Activated naive CD8-positive, alpha-beta T cell treated with anti-CD3 and anti-CD28 coated beads for 36 hours (primary cell): ENCODE data around the gene FMNL1. TPM values are rescaled to one million over a fixed set of nuclear protein-coding genes. Genes with fewer than 3 reads are reported as not detected.

Source experiments
- DNase-seq: peaks from one replicate; pipeline ENCODE4 v3.0.0; 2021
- H3K27ac Mint-ChIP-seq: one replicate; pipeline ENCODE4 v1.8.0; 2022; ENCODE audit warnings: mild to moderate bottlenecking, moderate library complexity, mixed read lengths
- H3K27me3 Mint-ChIP-seq: one replicate; pipeline ENCODE4 v1.8.0; 2022; ENCODE audit warnings: mild to moderate bottlenecking, mixed read lengths
- H3K36me3 Mint-ChIP-seq: one replicate; pipeline ENCODE4 v1.8.0; 2021; ENCODE audit warnings: mild to moderate bottlenecking, mixed read lengths
- H3K4me1 Mint-ChIP-seq: one replicate; pipeline ENCODE4 v1.8.0; 2021; ENCODE audit warnings: mixed read lengths
- H3K4me3 Mint-ChIP-seq: one replicate; pipeline ENCODE4 v1.8.0; 2022; ENCODE audit warnings: mild to moderate bottlenecking, moderate library complexity, mixed read lengths
- H3K9me3 Mint-ChIP-seq: one replicate; pipeline ENCODE4 v1.8.0; 2022; ENCODE audit warnings: mixed read lengths
- total RNA-seq, 2 experiments: library from RNA; stranded (reverse); gene quantifications; one replicate each; pipeline ENCODE4 v1.2.3, GENCODE V29; 2021

Gene FMNL1
- total RNA-seq, 2 experiments from 2014 or later = 215 to 219 TPM

DNA sequence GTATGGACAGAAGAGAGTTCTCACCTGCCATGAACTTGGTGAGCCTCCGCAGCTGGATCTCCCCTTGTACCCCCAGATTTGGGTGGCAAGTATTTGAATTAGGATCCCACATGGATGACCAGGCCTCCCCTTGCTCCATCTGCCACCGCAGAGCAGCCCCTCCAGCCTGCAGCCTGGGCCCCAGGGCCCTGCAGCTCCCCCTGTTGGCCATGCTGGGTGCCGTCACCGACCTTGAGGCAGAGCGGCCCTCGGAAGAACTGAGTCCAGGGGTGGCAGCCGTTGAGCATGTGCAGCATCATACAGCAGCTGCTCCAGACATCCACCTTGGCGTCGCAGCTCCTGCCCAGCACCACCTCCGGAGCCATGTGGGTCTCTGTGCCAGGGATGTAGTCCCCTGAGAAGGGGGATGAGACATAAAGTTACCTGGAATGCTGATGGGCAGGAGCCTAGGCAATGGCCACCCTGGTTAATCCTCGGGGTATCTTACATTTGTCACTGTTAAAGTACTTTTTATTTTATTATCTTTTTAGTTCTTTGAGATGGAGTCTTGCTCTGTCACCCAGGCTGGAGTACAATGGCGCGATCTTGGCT is 49.2 kb downstream of the FMNL1 start:
- peaks cover 19% of the 10 kb centered on the region for H3K36me3 Mint-ChIP-seq
- H3K27ac Mint-ChIP-seq = peak overlapping the region; percentile 78
- no peak overlapping the region for H3K4me3 Mint-ChIP-seq
- peak; percentile 70 for DNase-seq
- peaks cover 21% of the 10 kb centered on the region for H3K4me1 Mint-ChIP-seq
- no peaks in the 10 kb centered on the region for H3K27me3 Mint-ChIP-seq
- H3K9me3 Mint-ChIP-seq = no peaks in the 10 kb centered on the region

DNA sequence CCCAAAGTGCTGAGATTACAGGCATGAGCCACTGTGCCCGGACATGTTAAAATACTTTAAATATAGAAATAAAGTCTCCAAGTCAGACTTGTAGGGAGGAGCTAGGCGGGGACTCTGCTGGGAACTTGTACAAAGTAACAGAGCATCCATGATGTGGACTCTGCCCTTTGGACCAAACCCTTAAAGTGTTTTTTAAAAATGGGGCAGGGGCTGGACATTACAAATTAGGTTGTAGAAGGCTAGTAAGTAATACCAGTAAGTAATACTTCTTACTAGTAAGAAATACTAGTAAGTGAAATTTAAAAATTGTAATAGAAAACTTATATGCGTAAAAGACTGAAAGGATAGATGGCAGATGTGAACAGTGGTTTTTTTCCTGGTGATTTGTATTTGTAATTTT is 49.9 kb downstream of the FMNL1 start:
- Mint-ChIP-seq H3K4me3 (no peak overlapping the region), H3K36me3 (peaks cover 19% of the 10 kb centered on the region), H3K4me1 (peaks cover 21% of the 10 kb centered on the region), H3K27ac (no peak overlapping the region), H3K27me3 (no peaks in the 10 kb centered on the region), H3K9me3 (no peaks in the 10 kb centered on the region)
- no peak for DNase-seq

DNA sequence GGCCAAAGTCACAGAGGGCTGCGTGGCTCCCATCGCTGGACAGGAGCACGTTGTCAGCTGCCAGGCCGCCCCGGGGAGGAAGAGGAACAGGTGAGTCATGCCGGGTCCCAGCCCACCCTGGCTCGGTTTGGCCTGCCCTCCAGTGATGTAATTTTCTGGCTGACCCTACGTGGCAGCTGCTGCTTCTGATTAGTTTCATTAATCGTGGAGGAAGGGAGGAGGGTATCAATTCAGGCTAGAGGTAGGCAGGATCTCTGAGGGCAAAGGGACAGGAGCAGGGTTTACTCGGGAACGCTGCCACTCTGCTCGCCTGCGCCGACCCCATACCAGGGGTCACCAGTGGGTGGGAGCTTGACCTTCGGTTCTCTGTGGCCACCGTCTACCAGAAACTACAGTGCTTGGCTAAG is 51.9 kb downstream of the FMNL1 start:
- H3K27me3 Mint-ChIP-seq = no peaks in the 10 kb centered on the region
- H3K36me3 Mint-ChIP-seq = peaks cover 15% of the 10 kb centered on the region
- DNase-seq = no peak
- H3K9me3 Mint-ChIP-seq = no peaks in the 10 kb centered on the region
- peaks cover 23% of the 10 kb centered on the region for H3K4me1 Mint-ChIP-seq
- no peak overlapping the region for H3K27ac Mint-ChIP-seq
- H3K4me3 Mint-ChIP-seq = no peak overlapping the region

- no peak overlapping the region for H3K4me3 Mint-ChIP-seq
- no peak overlapping the region for H3K27ac Mint-ChIP-seq
- peaks cover 23% of the 10 kb centered on the region for H3K4me1 Mint-ChIP-seq
- H3K36me3 Mint-ChIP-seq = peaks cover 13% of the 10 kb centered on the region
- no peak for DNase-seq
- no peaks in the 10 kb centered on the region for H3K27me3 Mint-ChIP-seq
- H3K9me3 Mint-ChIP-seq = no peaks in the 10 kb centered on the region
These were observed 52.3 kb downstream of the FMNL1 start for GRCh38 chr17:45274033-45274432.

- peaks cover 7% of the 10 kb centered on the region for H3K4me1 Mint-ChIP-seq
- H3K36me3 Mint-ChIP-seq = no peaks in the 10 kb centered on the region
- DNase-seq = no peak
- H3K4me3 Mint-ChIP-seq = no peak overlapping the region
- no peaks in the 10 kb centered on the region for H3K9me3 Mint-ChIP-seq
- no peaks in the 10 kb centered on the region for H3K27me3 Mint-ChIP-seq
- H3K27ac Mint-ChIP-seq = no peak overlapping the region
These were observed 54.3 kb downstream of the FMNL1 start for GRCh38 chr17:45276031-45276430.

DNA sequence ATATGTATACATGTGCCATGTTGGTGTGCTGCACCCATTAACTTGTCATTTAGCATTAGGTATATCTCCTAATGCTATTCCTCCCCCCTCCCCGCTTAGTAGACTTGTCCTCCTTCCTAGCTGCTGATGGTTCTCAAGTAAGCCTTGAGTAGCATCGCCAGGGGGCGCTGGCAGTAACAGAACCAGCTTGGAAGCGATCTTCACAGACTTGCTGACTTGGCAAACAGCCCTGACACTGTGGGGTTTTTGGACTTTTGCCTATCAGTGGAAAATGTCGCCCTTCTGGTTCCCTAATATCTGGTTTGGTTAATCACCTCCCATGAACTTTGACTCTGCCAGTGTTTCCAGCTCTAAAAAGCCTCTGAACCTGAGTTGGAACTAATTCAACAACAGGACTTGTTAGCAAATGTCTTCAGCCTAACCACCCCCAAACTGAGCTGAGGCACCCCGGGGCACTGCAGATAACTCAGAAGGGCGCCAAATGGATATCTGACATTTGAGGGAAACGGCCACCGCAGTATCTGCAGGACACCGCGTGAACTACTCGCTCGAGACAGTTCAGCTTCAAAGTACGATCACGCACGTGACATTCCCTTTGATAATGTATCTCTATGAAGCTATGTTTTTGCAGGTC is 55.6 kb downstream of the FMNL1 start:
- Mint-ChIP-seq H3K27ac (peak overlapping the region; percentile 27), H3K4me3 (no peak overlapping the region), H3K27me3 (no peaks in the 10 kb centered on the region), H3K36me3 (peaks cover 1% of the 10 kb centered on the region), H3K9me3 (no peaks in the 10 kb centered on the region), H3K4me1 (peaks cover 6% of the 10 kb centered on the region)
- DNase-seq = peak; percentile 84

GRCh38 chr17:45277992-45278391 is 56.3 kb downstream of the FMNL1 start:
- Mint-ChIP-seq H3K9me3 (no peaks in the 10 kb centered on the region), H3K27me3 (no peaks in the 10 kb centered on the region), H3K4me3 (no peak overlapping the region), H3K36me3 (peaks cover 6% of the 10 kb centered on the region), H3K4me1 (peaks cover 7% of the 10 kb centered on the region), H3K27ac (no peak overlapping the region)
- DNase-seq = no peak

GRCh38 chr17:45279898-45280297 is 58.2 kb downstream of the FMNL1 start:
- Mint-ChIP-seq H3K9me3 (no peaks in the 10 kb centered on the region), H3K27ac (no peak overlapping the region), H3K4me1 (peaks cover 15% of the 10 kb centered on the region), H3K36me3 (peaks cover 12% of the 10 kb centered on the region), H3K4me3 (no peak overlapping the region), H3K27me3 (no peaks in the 10 kb centered on the region)
- DNase-seq = no peak

DNA sequence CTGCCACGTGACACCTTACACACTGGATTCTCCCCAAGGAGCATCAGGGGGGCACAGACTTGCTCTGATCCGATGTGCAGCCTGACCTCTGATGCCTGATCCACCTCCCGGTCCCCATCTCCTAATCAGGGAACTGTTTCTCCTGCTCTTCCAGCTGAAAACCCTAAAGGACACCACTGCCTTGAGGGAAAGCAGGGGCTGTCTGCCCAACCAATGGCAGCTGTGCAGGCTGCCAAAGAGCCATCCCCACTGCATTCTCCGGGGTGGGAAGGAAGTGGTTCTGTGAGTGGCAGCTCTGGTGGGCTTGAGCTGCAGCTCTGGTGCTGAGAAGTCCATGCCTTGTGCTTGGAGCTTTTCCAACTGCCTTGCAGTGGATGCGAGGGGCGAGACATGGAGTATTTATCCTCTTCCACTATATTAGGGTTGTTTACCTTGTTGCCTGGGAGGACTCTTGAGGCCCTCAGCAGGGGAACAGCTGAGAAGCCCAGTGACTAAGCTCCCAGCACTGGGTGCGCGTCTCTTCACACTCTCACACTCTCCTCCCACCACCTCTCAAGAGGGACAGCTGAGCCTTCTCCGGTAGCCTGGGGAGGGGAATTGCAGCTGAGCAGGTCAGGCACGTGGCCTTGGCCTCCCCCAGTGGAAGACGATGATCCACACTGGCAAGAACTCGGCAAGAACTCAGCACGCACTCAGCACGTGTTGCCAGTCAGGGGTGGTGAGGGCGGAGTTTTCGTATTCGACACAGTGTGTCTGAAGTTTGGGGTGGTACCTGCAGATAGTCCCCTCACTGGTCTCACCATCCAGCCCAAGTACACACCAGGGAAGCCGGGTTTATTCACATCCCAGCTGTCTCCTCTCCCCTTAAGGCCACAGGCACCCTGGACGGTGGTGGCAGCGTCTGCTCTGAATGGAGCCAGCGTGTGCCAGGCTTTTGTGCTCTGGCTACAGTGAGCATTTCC is 61.3 kb downstream of the FMNL1 start:
- Mint-ChIP-seq H3K4me1 (peaks cover 11% of the 10 kb centered on the region), H3K9me3 (no peaks in the 10 kb centered on the region), H3K27me3 (no peaks in the 10 kb centered on the region), H3K27ac (peak overlapping the region; percentile 29), H3K4me3 (no peak overlapping the region), H3K36me3 (peaks cover 19% of the 10 kb centered on the region)
- DNase-seq = no peak

DNA sequence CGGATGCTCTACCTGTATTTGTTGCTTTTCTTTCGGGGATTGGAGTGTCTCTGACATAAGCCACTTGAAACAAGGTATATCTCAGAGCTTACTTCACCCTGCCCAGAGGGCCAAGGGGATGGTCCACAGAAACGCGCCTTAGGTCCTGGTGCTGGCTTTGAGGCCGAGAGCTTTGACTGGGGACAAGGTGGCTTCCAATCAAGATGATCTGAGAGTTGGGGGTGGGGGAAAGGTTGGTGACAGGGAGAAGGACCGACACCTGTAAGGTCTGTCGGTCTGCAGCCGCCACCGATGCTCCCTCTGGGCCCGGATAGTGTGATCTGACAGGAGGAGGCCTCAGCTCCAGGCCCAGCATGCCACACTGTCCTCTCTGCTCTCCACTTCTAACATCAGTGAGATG is 62.0 kb downstream of the FMNL1 start:
- H3K9me3 Mint-ChIP-seq = no peaks in the 10 kb centered on the region
- no peak for DNase-seq
- peaks cover 21% of the 10 kb centered on the region for H3K36me3 Mint-ChIP-seq
- peak overlapping the region; percentile 63 for H3K27ac Mint-ChIP-seq
- no peaks in the 10 kb centered on the region for H3K27me3 Mint-ChIP-seq
- no peak overlapping the region for H3K4me3 Mint-ChIP-seq
- peaks cover 11% of the 10 kb centered on the region for H3K4me1 Mint-ChIP-seq

GRCh38 chr17:45284176-45285140 is 62.8 kb downstream of the FMNL1 start:
- no peaks in the 10 kb centered on the region for H3K9me3 Mint-ChIP-seq
- peak overlapping the region; percentile 63 for H3K27ac Mint-ChIP-seq
- peaks cover 24% of the 10 kb centered on the region for H3K36me3 Mint-ChIP-seq
- H3K4me1 Mint-ChIP-seq = peaks cover 11% of the 10 kb centered on the region
- peak; percentile 37 for DNase-seq
- no peak overlapping the region for H3K4me3 Mint-ChIP-seq
- H3K27me3 Mint-ChIP-seq = no peaks in the 10 kb centered on the region

- Mint-ChIP-seq H3K27me3 (no peaks in the 10 kb centered on the region), H3K4me3 (no peak overlapping the region), H3K36me3 (peaks cover 29% of the 10 kb centered on the region), H3K9me3 (no peaks in the 10 kb centered on the region), H3K27ac (no peak overlapping the region), H3K4me1 (peaks cover 16% of the 10 kb centered on the region)
- DNase-seq = no peak
These were observed 64.6 kb downstream of the FMNL1 start for GRCh38 chr17:45286286-45286685.

DNA sequence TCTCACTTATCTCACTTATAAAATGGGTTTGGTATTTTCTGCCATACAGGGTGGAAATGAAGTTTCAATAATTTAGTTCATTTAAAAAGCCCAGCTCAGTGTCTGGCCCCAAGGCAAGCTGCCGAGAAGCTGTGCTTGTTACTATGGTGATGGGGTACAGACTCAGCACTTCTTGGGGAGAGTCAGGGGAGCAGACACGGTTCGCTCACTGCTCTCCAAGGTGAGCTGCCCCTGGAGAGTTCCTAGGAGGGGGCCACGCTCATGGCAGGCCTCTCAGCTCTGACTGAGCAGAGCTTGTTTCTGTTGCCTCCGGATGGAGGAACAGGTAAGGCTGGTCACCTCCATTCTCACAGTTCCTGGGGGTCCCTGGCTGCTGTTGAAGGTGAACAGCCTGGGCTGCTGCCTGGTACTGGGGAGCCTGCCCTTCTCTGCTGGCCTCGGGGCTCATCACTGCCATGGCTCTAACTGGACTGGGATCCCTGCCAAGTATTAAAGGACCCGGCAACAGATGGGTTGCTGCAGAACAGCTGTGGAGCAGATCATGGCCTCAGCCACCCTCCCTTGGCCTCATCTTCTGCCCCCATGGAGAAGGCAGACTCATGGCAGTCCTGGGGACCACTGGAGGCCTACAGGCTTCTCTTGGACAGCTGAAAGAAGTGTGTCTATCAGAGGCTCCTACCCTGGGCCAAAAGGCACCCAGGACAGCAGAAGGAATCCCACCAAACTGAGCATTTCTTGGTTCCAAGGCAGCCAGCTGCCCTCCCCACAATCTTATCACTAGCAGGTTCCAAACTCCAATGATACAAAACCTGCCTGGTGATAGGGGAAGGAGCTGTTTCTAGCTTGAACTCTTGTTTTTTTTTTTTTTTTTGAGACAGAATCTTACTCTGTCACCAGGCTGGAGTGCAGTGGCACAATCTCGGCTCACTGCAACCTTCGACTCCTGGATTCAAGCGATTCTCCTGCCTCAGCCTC is 66.1 kb downstream of the FMNL1 start:
- Mint-ChIP-seq H3K36me3 (peaks cover 24% of the 10 kb centered on the region), H3K4me1 (peaks cover 24% of the 10 kb centered on the region), H3K4me3 (no peak overlapping the region), H3K27ac (no peak overlapping the region), H3K27me3 (no peaks in the 10 kb centered on the region), H3K9me3 (no peaks in the 10 kb centered on the region)
- no peak for DNase-seq
